Muscle layer of colon (tissue), 2 donors: ENCODE results near the gene AP5B1.
"Not testable (repeated sequence)": the region's sequence is repeated elsewhere in the genome, so short reads cannot be mapped to it uniquely, and the experiment has no call there.

Experiments used
- H3K27ac ChIP-seq: one replicate; pipeline ENCODE4 v1.7.0; 2013; ENCODE audit warnings: low read depth, mild to moderate bottlenecking, low read length, moderate library complexity
- H3K27me3 ChIP-seq, 2 donors: one replicate each; pipeline ENCODE4 v1.7.0; 2013; ENCODE audit warnings: low read length in 2 of 2, mild to moderate bottlenecking in 2 of 2; ENCODE audit not compliant: insufficient read depth in 2 of 2, control insufficient read depth in 1 of 2
- H3K36me3 ChIP-seq: one replicate; pipeline ENCODE4 v1.7.0; 2013; ENCODE audit warnings: mild to moderate bottlenecking, low read length; ENCODE audit not compliant: insufficient read depth
- H3K4me1 ChIP-seq: one replicate; pipeline ENCODE4 v1.7.0; 2013; ENCODE audit warnings: mild to moderate bottlenecking, low read length; ENCODE audit not compliant: insufficient read depth
- H3K4me3 ChIP-seq, 2 donors: one replicate each; pipeline ENCODE4 v1.7.0; 2013; ENCODE audit warnings: low read length in 2 of 2, low read depth in 1 of 2, mild to moderate bottlenecking in 1 of 2, moderate library complexity in 1 of 2
- H3K9ac ChIP-seq: one replicate; pipeline ENCODE4 v1.7.0; 2013; ENCODE audit warnings: low read length
- H3K9me3 ChIP-seq: one replicate; pipeline ENCODE4 v1.7.0; 2013; ENCODE audit warnings: mild to moderate bottlenecking, low read length
- donor health status: abdominal sarcoma.
- donor health status: Adenocarcinoma of cecum.

Gene AP5B1

GRCh38 chr11:65739022-65739421 is 41.8 kb downstream of the AP5B1 start:
- H3K9ac ChIP-seq, result no peak overlapping the region
- H3K9me3 ChIP-seq, result no peaks in the 10 kb centered on the region
- H3K4me1 ChIP-seq, result no peaks in the 10 kb centered on the region
- H3K4me3 ChIP-seq, result no peak overlapping the region
- no peaks in the 10 kb centered on the region for H3K27me3 ChIP-seq
- H3K36me3 ChIP-seq, result no peaks in the 10 kb centered on the region
- H3K27ac ChIP-seq, result no peak overlapping the region

- no peaks in the 10 kb centered on the region for H3K9me3 ChIP-seq
- no peaks in the 10 kb centered on the region for H3K27me3 ChIP-seq
- no peak overlapping the region for H3K4me3 ChIP-seq
- H3K9ac ChIP-seq, result no peak overlapping the region
- H3K36me3 ChIP-seq, result no peaks in the 10 kb centered on the region
- H3K4me1 ChIP-seq, result no peaks in the 10 kb centered on the region
- H3K27ac ChIP-seq, result no peak overlapping the region
Observed at GRCh38 chr11:65736810-65737209, 44.0 kb downstream of the AP5B1 start.

- not testable (repeated sequence) for H3K27me3 ChIP-seq, H3K9me3 ChIP-seq, H3K9ac ChIP-seq, H3K36me3 ChIP-seq, H3K27ac ChIP-seq, H3K4me1 ChIP-seq, H3K4me3 ChIP-seq
Observed at GRCh38 chr11:65735111-65735510, 45.7 kb downstream of the AP5B1 start.

GRCh38 chr11:65730461-65730860 is 50.3 kb downstream of the AP5B1 start:
- H3K27ac ChIP-seq, result no peak overlapping the region
- H3K36me3 ChIP-seq, result no peaks in the 10 kb centered on the region
- H3K27me3 ChIP-seq, result no peaks in the 10 kb centered on the region
- no peak overlapping the region for H3K9ac ChIP-seq
- H3K9me3 ChIP-seq, result no peaks in the 10 kb centered on the region
- no peaks in the 10 kb centered on the region for H3K4me1 ChIP-seq
- H3K4me3 ChIP-seq, result no peak overlapping the region

GRCh38 chr11:65727865-65728264 is 52.9 kb downstream of the AP5B1 start:
- H3K9ac ChIP-seq, result no peak overlapping the region
- no peaks in the 10 kb centered on the region for H3K4me1 ChIP-seq
- no peaks in the 10 kb centered on the region for H3K27me3 ChIP-seq
- H3K36me3 ChIP-seq, result no peaks in the 10 kb centered on the region
- no peak overlapping the region for H3K4me3 ChIP-seq
- no peaks in the 10 kb centered on the region for H3K9me3 ChIP-seq
- H3K27ac ChIP-seq, result no peak overlapping the region

- H3K36me3 ChIP-seq, result no peaks in the 10 kb centered on the region
- no peaks in the 10 kb centered on the region for H3K27me3 ChIP-seq
- H3K9me3 ChIP-seq, result no peaks in the 10 kb centered on the region
- H3K9ac ChIP-seq, result no peak overlapping the region
- no peak overlapping the region for H3K27ac ChIP-seq
- no peaks in the 10 kb centered on the region for H3K4me1 ChIP-seq
- no peak overlapping the region for H3K4me3 ChIP-seq
Observed at GRCh38 chr11:65726660-65727059, 54.1 kb downstream of the AP5B1 start.
